Endothelial cell (in vitro differentiated cells): Measurements from ENCODE around the gene PRDM15. TPM values are rescaled to one million over a fixed set of nuclear protein-coding genes. Genes with fewer than 3 reads are reported as not detected.

ENCODE experiments used
- DNase-seq: peaks from one replicate; pipeline ENCODE4 v3.0.0; 2021; ENCODE audit warnings: low spot score
- H3K27ac Mint-ChIP-seq: one replicate; pipeline ENCODE4 v1.8.0; 2021; ENCODE audit warnings: mixed read lengths, inconsistent platforms; ENCODE audit not compliant: unreplicated experiment
- H3K27me3 Mint-ChIP-seq: one replicate; pipeline ENCODE4 v1.8.0; 2021; ENCODE audit warnings: mild to moderate bottlenecking, moderate library complexity, mixed read lengths, inconsistent platforms; ENCODE audit not compliant: unreplicated experiment
- H3K36me3 Mint-ChIP-seq: one replicate; pipeline ENCODE4 v1.8.0; 2021; ENCODE audit warnings: mild to moderate bottlenecking, low read depth, mixed read lengths, inconsistent platforms; ENCODE audit not compliant: unreplicated experiment
- H3K4me1 Mint-ChIP-seq: one replicate; pipeline ENCODE4 v1.8.0; 2021; ENCODE audit warnings: mild to moderate bottlenecking, mixed read lengths, inconsistent platforms; ENCODE audit not compliant: unreplicated experiment
- H3K4me3 Mint-ChIP-seq: one replicate; pipeline ENCODE4 v1.8.0; 2021; ENCODE audit warnings: mild to moderate bottlenecking, mixed read lengths, inconsistent platforms; ENCODE audit not compliant: unreplicated experiment
- H3K9me3 Mint-ChIP-seq: one replicate; pipeline ENCODE4 v1.8.0; 2021; ENCODE audit warnings: mixed read lengths, inconsistent platforms; ENCODE audit not compliant: unreplicated experiment
- CTCF ChIP-seq: fragments of 200-600 bp; sonication (generic); IDR thresholded peaks from one replicate; pipeline ENCODE4 v1.5.0; 2021; ENCODE audit warnings: antibody characterized with exemption; ENCODE audit not compliant: unreplicated experiment
- total RNA-seq: library from RNA; stranded (reverse); fragmentation: NEBNext Ultra II Directional; extraction: Animal tissue kit (Norgen Biotek cat#: 25700); gene quantifications from one replicate; pipeline ENCODE4 v1.2.1, GENCODE V29; 2021; ENCODE audit not compliant: unreplicated experiment

Gene PRDM15
- total RNA-seq, 1 donor from 2014 or later, result 7.5 TPM

- no peak overlapping the region for H3K4me3 Mint-ChIP-seq
- peaks cover 4% of the 10 kb centered on the region for H3K36me3 Mint-ChIP-seq
- H3K9me3 Mint-ChIP-seq, result no peaks in the 10 kb centered on the region
- H3K27ac Mint-ChIP-seq, result no peak overlapping the region
- no peak for DNase-seq
- H3K27me3 Mint-ChIP-seq, result peaks cover 2% of the 10 kb centered on the region
- TF ChIP-seq CTCF, result no peak
- no peaks in the 10 kb centered on the region for H3K4me1 Mint-ChIP-seq
These were observed 9.4 kb downstream of the PRDM15 start for GRCh38 chr21:41869771-41870170.

GRCh38 chr21:41868062-41868710, 11.0 kb downstream of the PRDM15 start:
- Mint-ChIP-seq H3K4me3 (no peak overlapping the region), H3K27me3 (peaks cover 4% of the 10 kb centered on the region), H3K9me3 (no peaks in the 10 kb centered on the region), H3K4me1 (peaks cover 4% of the 10 kb centered on the region), H3K27ac (no peak overlapping the region), H3K36me3 (no peaks in the 10 kb centered on the region)
- no peak for TF ChIP-seq CTCF
- no peak for DNase-seq

- Mint-ChIP-seq H3K9me3 (no peaks in the 10 kb centered on the region), H3K36me3 (no peaks in the 10 kb centered on the region), H3K4me1 (peaks cover 8% of the 10 kb centered on the region), H3K27ac (no peak overlapping the region), H3K4me3 (no peak overlapping the region), H3K27me3 (peaks cover 4% of the 10 kb centered on the region)
- no peak for DNase-seq
- TF ChIP-seq CTCF, result no peak
These were observed 11.8 kb downstream of the PRDM15 start for GRCh38 chr21:41867313-41867712.

GRCh38 chr21:41866274-41866809, 12.8 kb downstream of the PRDM15 start:
- DNase-seq, result no peak
- H3K9me3 Mint-ChIP-seq, result no peaks in the 10 kb centered on the region
- H3K4me3 Mint-ChIP-seq, result no peak overlapping the region
- H3K36me3 Mint-ChIP-seq, result no peaks in the 10 kb centered on the region
- peaks cover 6% of the 10 kb centered on the region for H3K27me3 Mint-ChIP-seq
- no peak for TF ChIP-seq CTCF
- H3K4me1 Mint-ChIP-seq, result peaks cover 8% of the 10 kb centered on the region
- H3K27ac Mint-ChIP-seq, result no peak overlapping the region

- no peaks in the 10 kb centered on the region for H3K9me3 Mint-ChIP-seq
- TF ChIP-seq CTCF, result no peak
- no peaks in the 10 kb centered on the region for H3K36me3 Mint-ChIP-seq
- H3K4me3 Mint-ChIP-seq, result no peak overlapping the region
- peaks cover 8% of the 10 kb centered on the region for H3K4me1 Mint-ChIP-seq
- H3K27me3 Mint-ChIP-seq, result peaks cover 6% of the 10 kb centered on the region
- DNase-seq, result no peak
- no peak overlapping the region for H3K27ac Mint-ChIP-seq
These were observed 14.0 kb downstream of the PRDM15 start for GRCh38 chr21:41865002-41865777.
